ENCODE measurements around the gene OTOP3.

DNA sequence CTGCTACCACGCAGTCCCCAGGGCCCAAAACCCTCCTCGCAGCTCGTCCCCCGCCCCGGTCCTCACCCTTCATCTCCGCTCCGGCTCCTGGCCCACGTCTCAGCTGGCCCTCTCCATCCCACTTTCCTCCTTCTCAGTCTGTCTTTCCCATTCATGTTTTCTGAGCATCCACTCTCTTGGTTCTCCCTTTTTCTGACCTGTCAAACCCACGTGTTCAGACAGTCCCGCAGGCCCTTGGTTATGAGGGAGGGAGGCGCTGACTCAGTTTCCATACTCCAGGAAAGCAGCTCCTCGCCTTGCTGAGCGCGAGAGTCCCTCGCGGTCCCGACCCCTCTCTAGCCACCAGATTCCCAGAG, 37.3 kb downstream of the OTOP3 start:
- TF ChIP-seq POLR2AphosphoS5 (IDR thresholded peaks at IDR 0.05; ENCODE audit: low read depth, low read length) (no peak), TAF1 (IDR thresholded peaks at IDR 0.05; ENCODE audit: low read depth, low read length) (no peak), SPI1 (IDR thresholded peaks at IDR 0.05; ENCODE audit: low read depth, low read length) (no peak), POLR2A (IDR thresholded peaks at IDR 0.05; ENCODE audit: low read depth, low read length) (no peak), PAX5 (IDR thresholded peaks at IDR 0.05; ENCODE audit: insufficient read depth, low read length, severe bottlenecking) (no peak), POU2F2 (IDR thresholded peaks at IDR 0.05; ENCODE audit: low read depth, low read length) (no peak)
